Muscle layer of colon (tissue), 2 donors: ENCODE measurements around the gene LPCAT1.
"Not testable (repeated sequence)": the region's sequence is repeated elsewhere in the genome, so short reads cannot be mapped to it uniquely, and the experiment has no call there.

Experiments used
- H3K27ac ChIP-seq: one replicate; pipeline ENCODE4 v1.7.0; 2013; ENCODE audit warnings: low read depth, mild to moderate bottlenecking, low read length, moderate library complexity
- H3K27me3 ChIP-seq, 2 donors: one replicate each; pipeline ENCODE4 v1.7.0; 2013; ENCODE audit warnings: low read length in 2 of 2, mild to moderate bottlenecking in 2 of 2; ENCODE audit not compliant: insufficient read depth in 2 of 2, control insufficient read depth in 1 of 2
- H3K36me3 ChIP-seq: one replicate; pipeline ENCODE4 v1.7.0; 2013; ENCODE audit warnings: mild to moderate bottlenecking, low read length; ENCODE audit not compliant: insufficient read depth
- H3K4me1 ChIP-seq: one replicate; pipeline ENCODE4 v1.7.0; 2013; ENCODE audit warnings: mild to moderate bottlenecking, low read length; ENCODE audit not compliant: insufficient read depth
- H3K4me3 ChIP-seq, 2 donors: one replicate each; pipeline ENCODE4 v1.7.0; 2013; ENCODE audit warnings: low read length in 2 of 2, low read depth in 1 of 2, mild to moderate bottlenecking in 1 of 2, moderate library complexity in 1 of 2
- H3K9ac ChIP-seq: one replicate; pipeline ENCODE4 v1.7.0; 2013; ENCODE audit warnings: low read length
- H3K9me3 ChIP-seq: one replicate; pipeline ENCODE4 v1.7.0; 2013; ENCODE audit warnings: mild to moderate bottlenecking, low read length
- donor health status: abdominal sarcoma.
- donor health status: Adenocarcinoma of cecum.

Gene LPCAT1

DNA sequence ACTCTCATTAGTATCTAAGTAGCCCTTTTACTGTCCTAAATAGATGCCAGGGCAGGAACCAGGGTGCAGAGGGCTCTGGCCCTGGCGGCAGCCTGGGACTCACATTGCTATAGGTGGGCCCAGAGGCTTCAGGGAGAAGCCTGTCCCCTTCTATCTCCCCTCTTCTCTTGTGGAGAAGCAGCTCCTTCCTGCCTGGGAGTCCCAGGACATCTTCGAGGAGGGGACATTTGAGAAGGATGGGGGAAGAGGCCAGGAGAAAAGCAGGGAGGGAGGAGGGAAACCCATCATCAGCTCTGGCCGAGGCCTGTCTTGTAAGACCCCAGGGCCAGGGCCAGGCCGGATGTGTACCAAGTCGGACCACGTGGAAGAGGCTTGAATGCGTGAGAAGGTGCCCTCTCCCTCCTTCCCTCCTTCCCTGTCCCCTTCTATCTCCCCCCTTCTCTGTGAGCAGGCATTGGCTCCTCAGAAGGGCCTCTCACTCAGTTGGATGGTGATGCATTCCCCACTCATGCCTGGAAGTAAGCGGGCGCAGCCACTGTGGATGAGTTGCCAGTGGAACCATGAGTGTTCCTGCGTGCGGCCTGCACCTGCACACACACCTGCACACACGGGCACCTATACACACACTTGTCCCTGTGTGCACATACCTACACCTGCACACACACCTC is 20.7 kb upstream of the LPCAT1 start:
- no peaks in the 10 kb centered on the region for H3K9me3 ChIP-seq
- no peaks in the 10 kb centered on the region for H3K27me3 ChIP-seq
- no peaks in the 10 kb centered on the region for H3K36me3 ChIP-seq
- H3K27ac ChIP-seq, result no peak overlapping the region
- H3K4me1 ChIP-seq, result no peaks in the 10 kb centered on the region
- H3K4me3 ChIP-seq, result no peak overlapping the region
- no peak overlapping the region for H3K9ac ChIP-seq

DNA sequence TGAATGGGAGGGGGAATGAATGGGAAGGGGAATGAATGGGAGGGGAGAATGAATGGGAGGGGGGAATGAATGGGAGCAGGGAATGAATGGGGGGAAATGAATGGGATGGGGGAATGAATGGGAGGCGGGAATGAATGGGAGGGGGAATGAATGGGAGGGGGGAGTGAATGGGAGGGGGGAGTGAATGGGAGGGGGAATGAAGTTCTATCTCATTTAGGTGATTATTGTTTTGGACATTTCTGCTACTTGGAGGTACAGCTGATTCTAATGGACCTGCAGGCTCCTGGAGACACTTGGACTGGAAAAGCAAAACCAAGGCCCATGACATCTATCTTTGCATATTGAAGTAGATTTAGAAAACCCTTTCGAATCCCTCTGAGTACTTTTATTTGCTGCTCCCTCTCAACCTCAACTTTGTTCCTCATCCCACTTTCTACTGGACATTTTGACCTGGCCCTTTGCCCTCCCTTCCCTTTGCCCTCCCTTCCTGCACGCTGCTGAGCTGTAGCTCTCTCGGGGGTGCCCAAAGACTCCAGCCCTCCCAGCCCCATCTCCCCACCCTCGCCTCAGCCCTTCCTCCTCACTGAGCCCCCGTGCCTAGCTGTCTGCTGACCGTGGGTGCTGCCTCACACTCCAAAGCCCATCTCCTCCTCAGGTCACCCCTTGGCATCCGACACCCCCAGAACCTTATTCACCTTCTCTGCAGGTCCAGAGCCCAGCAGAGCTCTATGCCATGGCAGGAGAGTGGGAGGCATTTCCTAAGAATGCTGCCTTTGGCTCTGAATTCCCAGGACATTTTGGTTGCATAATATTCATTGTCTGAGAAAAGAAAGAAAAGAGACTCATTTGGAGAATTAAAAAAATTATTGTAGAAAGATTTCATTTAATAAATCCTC is 19.9 kb upstream of the LPCAT1 start:
- Histone ChIP-seq H3K9ac (no peak overlapping the region), H3K27ac (no peak overlapping the region), H3K9me3 (no peaks in the 10 kb centered on the region), H3K36me3 (no peaks in the 10 kb centered on the region), H3K27me3 (no peaks in the 10 kb centered on the region), H3K4me1 (no peaks in the 10 kb centered on the region), H3K4me3 (no peak overlapping the region)

DNA sequence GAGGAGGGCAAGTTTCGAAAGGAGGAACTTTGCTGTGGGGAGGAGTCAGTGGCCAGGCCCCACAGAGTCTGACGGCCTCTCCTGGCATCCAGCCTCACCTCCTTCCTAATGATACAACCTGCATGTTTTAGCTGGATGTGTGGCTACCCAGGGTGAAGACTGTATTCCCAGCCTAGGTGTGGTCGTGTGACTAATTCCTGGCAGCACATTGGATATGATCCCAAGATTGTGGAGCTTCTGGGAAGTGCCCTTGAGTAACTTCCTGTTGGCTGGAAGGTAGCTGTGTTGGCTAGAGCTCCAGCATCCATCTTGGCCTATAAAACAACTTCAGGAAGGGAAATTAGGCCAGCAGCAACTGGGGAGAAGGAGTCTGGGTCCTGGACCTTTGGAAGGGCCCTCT is 19.0 kb upstream of the LPCAT1 start:
- H3K9me3 ChIP-seq, result no peaks in the 10 kb centered on the region
- H3K4me3 ChIP-seq, result no peak overlapping the region
- H3K27me3 ChIP-seq, result no peaks in the 10 kb centered on the region
- H3K9ac ChIP-seq, result no peak overlapping the region
- H3K27ac ChIP-seq, result no peak overlapping the region
- H3K4me1 ChIP-seq, result no peaks in the 10 kb centered on the region
- H3K36me3 ChIP-seq, result no peaks in the 10 kb centered on the region

DNA sequence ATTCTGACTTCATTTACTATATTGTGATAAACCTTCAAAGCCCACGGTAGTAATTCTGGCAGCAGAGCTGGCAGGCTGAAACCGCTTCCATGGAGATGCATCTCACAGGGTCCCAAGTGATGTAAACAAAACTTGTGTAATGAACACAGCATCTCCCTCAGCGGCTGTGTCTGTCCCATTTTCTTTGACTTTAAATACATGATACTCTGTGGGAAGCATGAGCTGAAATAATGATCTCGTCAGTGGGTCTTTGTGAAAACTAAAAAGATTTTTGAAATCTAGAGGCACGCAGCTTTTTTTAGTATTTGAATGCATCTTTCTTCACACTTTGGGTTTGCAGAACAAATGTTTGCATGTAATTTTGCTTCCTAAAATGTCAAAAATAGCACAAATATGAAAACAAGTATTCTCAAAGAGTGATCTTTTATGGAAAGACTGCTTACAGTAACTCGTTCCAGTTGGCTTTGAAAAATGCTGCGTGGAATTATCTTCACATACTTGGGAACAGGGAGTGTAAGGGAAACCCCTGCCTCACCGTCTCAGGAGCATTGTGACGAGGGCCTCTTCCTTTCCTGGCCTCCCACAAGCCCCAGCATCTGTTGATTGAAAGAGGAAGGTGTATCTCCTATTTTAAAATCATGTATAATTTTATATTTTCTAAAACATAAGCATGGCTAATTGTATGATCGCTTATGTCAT is 18.1 kb upstream of the LPCAT1 start:
- Histone ChIP-seq H3K4me3 (no peak overlapping the region), H3K27me3 (no peaks in the 10 kb centered on the region), H3K9me3 (no peaks in the 10 kb centered on the region), H3K9ac (no peak overlapping the region), H3K36me3 (no peaks in the 10 kb centered on the region), H3K4me1 (no peaks in the 10 kb centered on the region), H3K27ac (no peak overlapping the region)

DNA sequence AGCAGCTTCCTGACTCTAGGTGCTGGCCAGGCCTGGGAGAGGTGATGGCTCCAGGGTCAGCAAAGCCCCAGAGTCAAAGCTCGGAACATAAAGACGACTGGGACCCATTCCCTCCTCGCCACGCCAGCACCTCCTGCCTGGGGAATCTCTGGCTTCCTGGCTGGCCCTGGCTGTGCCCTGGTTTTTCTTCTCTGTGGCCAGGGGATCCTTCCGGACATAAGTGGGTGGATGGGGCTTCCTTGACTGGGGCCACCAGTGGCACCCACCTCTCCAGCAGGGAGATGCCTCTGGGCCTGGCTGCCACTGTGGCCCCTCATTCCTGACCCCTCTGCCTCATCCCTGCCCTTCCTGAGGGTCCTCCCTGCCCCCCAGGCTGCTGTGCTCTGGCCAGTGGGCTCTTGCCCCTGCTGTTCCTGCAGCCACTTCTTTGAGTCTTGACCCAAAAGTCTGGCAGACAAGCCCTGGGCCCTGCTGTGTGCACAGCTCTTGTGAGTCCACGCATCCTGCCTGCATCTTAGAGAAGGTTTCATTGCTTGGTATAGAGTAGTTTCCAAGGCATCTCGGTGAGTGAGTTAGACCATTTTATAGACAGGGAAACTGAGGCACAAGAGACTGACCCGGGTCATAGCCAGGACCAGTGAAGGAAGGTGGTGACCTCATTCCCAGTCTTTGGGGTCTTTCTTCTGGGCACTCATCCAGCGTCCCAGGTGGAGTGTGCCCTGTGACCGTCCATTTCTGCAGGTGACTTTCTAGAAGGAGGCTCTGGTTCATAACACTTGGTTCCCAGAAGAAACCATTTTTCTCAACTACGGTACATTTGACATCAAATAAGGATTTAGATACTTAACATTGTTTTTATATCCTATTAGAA is 17.3 kb upstream of the LPCAT1 start:
- Histone ChIP-seq H3K27me3 (no peaks in the 10 kb centered on the region), H3K27ac (no peak overlapping the region)

DNA sequence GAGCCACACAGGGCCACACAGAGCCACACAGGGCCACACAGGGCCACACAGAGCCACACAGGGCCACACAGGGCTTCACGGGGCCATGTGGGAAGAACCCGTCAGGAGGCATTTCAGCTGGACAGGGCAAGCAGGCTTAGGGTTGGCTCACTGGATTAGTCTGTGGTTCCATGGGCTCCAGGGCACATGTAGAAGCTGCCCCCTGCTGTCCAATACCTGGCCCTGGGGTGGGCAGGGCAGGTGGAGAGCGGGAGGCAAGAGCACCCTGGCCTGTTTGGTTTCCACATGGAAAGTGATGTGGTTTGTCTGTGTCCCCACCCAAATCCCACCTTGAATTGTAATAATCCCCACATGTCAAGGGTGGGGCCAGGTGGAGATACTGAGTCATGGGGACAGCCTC is 16.4 kb upstream of the LPCAT1 start:
- no peaks in the 10 kb centered on the region for H3K9me3 ChIP-seq
- no peak overlapping the region for H3K4me3 ChIP-seq
- no peaks in the 10 kb centered on the region for H3K4me1 ChIP-seq
- H3K27me3 ChIP-seq, result no peaks in the 10 kb centered on the region
- H3K27ac ChIP-seq, result no peak overlapping the region
- H3K36me3 ChIP-seq, result no peaks in the 10 kb centered on the region
- no peak overlapping the region for H3K9ac ChIP-seq

More for the DNA sequence above, 17.3 kb upstream of the LPCAT1 start:
- Histone ChIP-seq H3K9me3 (no peaks in the 10 kb centered on the region), H3K9ac (no peak overlapping the region), H3K36me3 (no peaks in the 10 kb centered on the region), H3K4me1 (no peaks in the 10 kb centered on the region), H3K4me3 (no peak overlapping the region)

DNA sequence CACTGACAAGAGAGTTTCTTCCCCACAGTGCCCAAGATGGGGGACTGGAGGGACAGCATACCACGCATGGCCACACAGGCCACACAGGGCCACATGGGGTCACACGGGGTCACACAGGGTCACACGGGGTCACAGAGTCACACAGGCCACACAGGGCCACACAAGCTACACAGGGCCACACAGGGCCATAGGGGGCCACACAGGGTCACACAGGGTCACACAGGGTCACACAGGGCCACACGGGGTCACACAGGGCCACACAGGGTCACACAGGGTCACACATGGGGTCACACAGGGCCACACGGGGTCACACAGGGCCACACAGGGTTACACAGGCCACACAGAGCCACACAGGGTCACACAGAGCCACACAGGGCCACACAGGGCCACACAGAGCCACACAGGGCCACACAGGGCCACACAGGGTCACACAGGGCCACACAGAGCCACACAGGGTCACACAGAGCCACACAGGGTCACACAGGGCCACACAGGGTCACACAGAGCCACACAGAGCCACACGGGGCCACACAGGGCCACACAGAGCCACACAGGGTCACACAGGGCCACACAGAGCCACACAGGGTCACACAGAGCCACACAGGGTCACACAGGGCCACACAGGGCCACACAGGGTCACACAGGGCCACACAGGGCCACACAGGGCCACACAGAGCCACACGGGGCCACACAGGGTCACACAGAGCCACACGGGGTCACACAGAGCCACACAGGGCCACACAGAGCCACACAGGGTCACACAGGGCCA is 15.8 kb upstream of the LPCAT1 start:
- not testable (repeated sequence) for H3K36me3 ChIP-seq, H3K4me1 ChIP-seq, H3K9ac ChIP-seq, H3K27ac ChIP-seq, H3K27me3 ChIP-seq, H3K4me3 ChIP-seq, H3K9me3 ChIP-seq

DNA sequence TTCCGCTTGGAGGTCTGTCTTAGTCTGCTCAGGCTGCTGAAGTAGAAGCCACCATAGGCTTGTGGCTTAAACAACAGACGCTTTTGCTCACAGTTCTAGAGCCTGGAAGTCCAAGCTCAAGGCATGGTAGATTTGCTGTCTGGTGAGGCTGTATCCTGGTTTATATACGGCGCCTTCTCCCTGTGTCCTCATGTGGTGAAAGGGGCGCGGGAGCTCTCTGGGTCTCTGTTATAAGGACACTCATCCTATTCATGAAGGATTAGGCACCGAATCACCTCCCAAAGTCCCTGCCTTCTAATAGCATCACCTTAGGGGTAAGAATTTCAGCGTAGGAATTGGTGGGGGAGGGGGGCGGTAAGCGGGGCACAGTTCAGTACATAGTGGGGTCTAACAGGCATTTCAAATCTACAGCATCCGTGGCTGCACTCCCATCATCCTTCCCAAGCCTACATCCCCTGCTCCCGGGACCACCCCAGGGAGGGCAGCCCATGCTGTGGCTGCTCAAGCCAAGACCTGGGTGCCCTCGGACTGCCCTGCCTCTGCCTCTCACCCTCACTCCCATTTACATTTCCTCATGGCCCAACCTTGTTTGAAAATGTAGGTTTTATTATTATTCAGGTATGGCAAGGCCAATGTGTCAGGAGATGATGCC is 15.1 kb upstream of the LPCAT1 start:
- H3K27ac ChIP-seq, result no peak overlapping the region

DNA sequence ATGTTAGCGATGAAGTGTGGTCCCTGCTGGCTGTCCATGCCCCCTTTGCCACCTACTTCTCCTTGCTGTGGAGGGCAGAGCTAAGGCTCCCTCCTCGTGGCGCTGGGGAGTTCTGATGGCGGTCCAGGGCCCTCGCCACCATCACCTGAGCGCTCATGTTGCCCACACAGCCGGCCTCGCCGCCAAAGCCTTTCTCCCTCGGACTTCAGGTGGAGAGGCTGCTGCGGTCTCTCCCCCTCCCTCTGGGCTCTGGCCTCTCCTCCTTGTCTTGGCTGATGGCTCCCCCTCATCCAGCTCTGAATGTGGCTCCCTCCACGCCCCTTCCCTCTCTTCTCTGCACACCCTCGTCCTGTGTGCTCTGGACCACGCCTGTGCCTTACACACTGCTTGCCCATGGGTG is 14.5 kb upstream of the LPCAT1 start:
- Histone ChIP-seq H3K27ac (no peak overlapping the region), H3K36me3 (no peaks in the 10 kb centered on the region), H3K4me1 (no peaks in the 10 kb centered on the region), H3K9me3 (no peaks in the 10 kb centered on the region), H3K4me3 (no peak overlapping the region), H3K9ac (no peak overlapping the region), H3K27me3 (no peaks in the 10 kb centered on the region)

More for the DNA sequence above, 15.1 kb upstream of the LPCAT1 start:
- Histone ChIP-seq H3K36me3 (no peaks in the 10 kb centered on the region), H3K4me3 (no peak overlapping the region), H3K9me3 (no peaks in the 10 kb centered on the region), H3K9ac (no peak overlapping the region), H3K27me3 (no peaks in the 10 kb centered on the region), H3K4me1 (no peaks in the 10 kb centered on the region)

DNA sequence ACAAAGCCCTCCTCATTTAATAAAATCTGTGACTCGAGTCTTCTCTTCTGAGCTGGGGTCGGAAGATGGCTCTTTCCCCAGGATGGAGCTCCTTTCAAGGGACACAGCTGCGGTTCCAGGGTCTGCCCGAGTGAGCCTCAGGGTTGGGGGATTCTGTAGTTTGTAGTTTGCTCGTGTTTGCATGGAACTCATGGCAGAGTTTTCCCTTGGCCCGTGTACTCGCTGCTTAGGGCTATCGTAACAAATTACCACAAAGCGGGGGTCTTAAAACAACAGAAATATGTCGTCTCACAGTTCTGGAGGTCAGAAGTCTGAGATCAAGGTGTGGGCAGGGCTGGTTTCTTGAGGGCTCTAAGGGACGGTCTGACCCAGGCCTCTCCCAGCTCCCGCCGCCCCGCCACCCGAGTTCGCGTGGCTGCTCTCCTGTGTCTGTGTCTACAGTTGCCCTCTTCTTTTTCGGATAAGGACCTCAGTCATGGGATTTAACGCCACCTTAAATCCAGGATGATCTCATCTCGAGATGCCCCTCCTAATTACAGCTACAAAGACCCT is 13.9 kb upstream of the LPCAT1 start:
- H3K27ac ChIP-seq, result no peak overlapping the region
- H3K9me3 ChIP-seq, result no peaks in the 10 kb centered on the region
- no peaks in the 10 kb centered on the region for H3K27me3 ChIP-seq
- no peak overlapping the region for H3K4me3 ChIP-seq
- H3K36me3 ChIP-seq, result no peaks in the 10 kb centered on the region
- no peaks in the 10 kb centered on the region for H3K4me1 ChIP-seq
- no peak overlapping the region for H3K9ac ChIP-seq
